K562 (cell line): ENCODE measurements around the gene OSGEPL1. TPM values are rescaled to one million over a fixed set of nuclear protein-coding genes. Genes with fewer than 3 reads are reported as not detected.
A peak's percentile ranks its signal among the peaks of the same experiment; 100 is the strongest.

Source experiments
- ATF3 ChIP-seq, 2 experiments: fragments of 450-650 bp in 1 of 2; sonication (generic) in 1 of 2; formaldehyde crosslinking in 1 of 2; IDR thresholded peaks in 1 of 2; conservative IDR thresholded peaks in 1 of 2; 2 replicates each; pipeline versions ENCODE4 v1.6.1 to v1.8.1; 2016 to 2023; ENCODE audit warnings: mild to moderate bottlenecking in 2 of 2, moderate library complexity in 2 of 2, inconsistent platforms in 1 of 2, missing genetic modification reagents in 1 of 2
- CREB1 ChIP-seq, 2 experiments: sonication (generic) in 1 of 2; formaldehyde crosslinking in 1 of 2; IDR thresholded peaks; 2 replicates each; pipeline versions ENCODE4 v1.6.1 to v1.8.0; 2012 to 2022; ENCODE audit warnings: inconsistent platforms in 1 of 2, mild to moderate bottlenecking in 1 of 2, missing genetic modification reagents in 1 of 2, moderate library complexity in 1 of 2
- EP400 ChIP-seq: fragments of 450-650 bp; IDR thresholded peaks from 2 replicates; pipeline ENCODE4 v1.6.1; 2017; ENCODE audit warnings: antibody characterized with exemption, mild to moderate bottlenecking, moderate library complexity
- HEY1 ChIP-seq: fragments of 250-450 bp; sonication (Bioruptor Pico); IDR thresholded peaks from 2 replicates; pipeline ENCODE4 v1.5.0; 2020; ENCODE audit warnings: mild to moderate bottlenecking, moderate library complexity, borderline replicate concordance
- HNRNPH1 ChIP-seq: fragments of 200-400 bp; formaldehyde crosslinking; optimal IDR thresholded peaks from 2 replicates; pipeline ENCODE3; 2017; ENCODE audit warnings: low read depth, mild to moderate bottlenecking, low read length, moderate library complexity
- NFIX ChIP-seq: fragments of 250-450 bp; sonication (Bioruptor Pico); IDR thresholded peaks from 2 replicates; pipeline ENCODE4 v1.4.0; 2020; ENCODE audit warnings: low read depth, mild to moderate bottlenecking, moderate library complexity
- NR1H2 ChIP-seq: sonication (generic); formaldehyde crosslinking; IDR thresholded peaks from 2 replicates; pipeline ENCODE4 v1.4.0; 2020; ENCODE audit warnings: mild to moderate bottlenecking, missing genetic modification reagents
- NR2C1 ChIP-seq, 2 experiments: fragments of 450-650 bp; IDR thresholded peaks; 2 replicates each; pipeline ENCODE4 v1.6.1; 2017; ENCODE audit warnings: mild to moderate bottlenecking in 2 of 2, antibody characterized with exemption in 1 of 2, inconsistent platforms in 1 of 2, missing compliant biosample characterization in 1 of 2, missing genetic modification characterization in 1 of 2
- NR3C1 ChIP-seq: sonication (generic); formaldehyde crosslinking; IDR thresholded peaks from 2 replicates; pipeline ENCODE4 v1.8.1; 2022; ENCODE audit warnings: missing genetic modification reagents
- RBM34 ChIP-seq: fragments of 200-400 bp; formaldehyde crosslinking; IDR thresholded peaks from 2 replicates; pipeline ENCODE4 v1.6.1; 2018; ENCODE audit warnings: low read length, borderline replicate concordance; ENCODE audit not compliant: insufficient read depth
- SREBF2 ChIP-seq: sonication (generic); formaldehyde crosslinking; IDR thresholded peaks from 2 replicates; pipeline ENCODE4 v1.4.0; 2020; ENCODE audit warnings: mild to moderate bottlenecking, missing genetic modification reagents
- TFAM ChIP-seq: fragments of 250-450 bp; sonication (Bioruptor Pico); conservative IDR thresholded peaks from 2 replicates; pipeline ENCODE4 v1.5.0; 2021; ENCODE audit warnings: mild to moderate bottlenecking, moderate library complexity
- XRCC5 ChIP-seq: fragments of 200-400 bp; formaldehyde crosslinking; IDR thresholded peaks from 2 replicates; pipeline ENCODE4 v1.6.1; 2017; ENCODE audit warnings: low read depth, mild to moderate bottlenecking, low read length
- ZNF121 ChIP-seq: sonication (generic); formaldehyde crosslinking; conservative IDR thresholded peaks from 2 replicates; pipeline ENCODE4 v1.8.0; 2022; ENCODE audit warnings: missing genetic modification reagents
- ZNF384 ChIP-seq: IDR thresholded peaks from 2 replicates; pipeline ENCODE4 v1.6.1; 2012; ENCODE audit warnings: low read depth, low read length, improper control_type of control experiment
- ZNF589 ChIP-seq: fragments of 200-800 bp; sonication (Bioruptor generic); IDR thresholded peaks from 2 replicates; pipeline ENCODE4 v1.6.1; 2016; ENCODE audit warnings: low read depth, missing genetic modification characterization, missing compliant biosample characterization
- polyA plus RNA-seq, 8 experiments: library from polyadenylated mRNA; depleted of rRNA in 4 of 8; stranded (reverse) in 5 of 8; unstranded in 3 of 8; fragments of >200 nt; fragmentation: Nextera tagmentation in 2 of 8; fragmentation: Illumina TruSeq in 1 of 8; extraction: Ambion mirVana in 2 of 8; extraction: Trizol in 1 of 8; gene quantifications; 2 replicates each; pipeline versions ENCODE4 v1.2.1 to v1.2.3, GENCODE V29; 2011 to 2014; ENCODE audit warnings: inconsistent platforms in 1 of 8, missing spikeins in 1 of 8
- total RNA-seq, 7 experiments: library from RNA; depleted of rRNA in 6 of 7; stranded (reverse); fragments of >200 nt in 6 of 7; fragmentation: Illumina TruSeq in 2 of 7; extraction: Trizol in 2 of 7; gene quantifications; 2 replicates each; pipeline versions ENCODE4 v1.2.1 to v1.2.3, GENCODE V29; 2011 to 2021; ENCODE audit warnings: low replicate concordance in 1 of 7
- TF ChIP-seq, protein P1 (sequence below): IDR thresholded peaks from 2 replicates; pipeline ENCODE4 v1.6.1; 2011; ENCODE audit warnings: borderline replicate concordance, low read depth, mild to moderate bottlenecking, moderate library complexity, low read length; ENCODE audit not compliant: insufficient read depth, poor library complexity, severe bottlenecking
- TF ChIP-seq, protein P2 (sequence below): fragments of 450-650 bp; IDR thresholded peaks from 2 replicates; pipeline ENCODE4 v1.6.1; 2018; ENCODE audit not compliant: partially characterized antibody
- TF ChIP-seq, protein P3 (sequence below): sonication (generic); formaldehyde crosslinking; IDR thresholded peaks from 2 replicates; pipeline ENCODE4 v1.8.1; 2023; ENCODE audit warnings: mild to moderate bottlenecking, missing genetic modification reagents

Gene OSGEPL1
- total and polyA plus RNA-seq, 9 of the 15 experiments (the other 6 are each of a cell fraction or from before 2014, with no cell fraction given), result 2.5 to 10.8 (median 6.5) TPM

- 0 out of 2 replicates have a peak, but pooled peaks have one; percentile 35 for TF ChIP-seq NR1H2 (CRISPR knock-in tag)
- peak; percentile 88 for TF ChIP-seq NR2C1 (IDR thresholded peaks at IDR 0.05)
- TF ChIP-seq NR2C1 (tag; IDR thresholded peaks at IDR 0.05), result peak; percentile 80
- no peak for TF ChIP-seq HNRNPH1
- no peak for TF ChIP-seq SREBF2 (CRISPR knock-in tag)
- TF ChIP-seq HEY1, result no peak
- no peak for TF ChIP-seq RBM34
- no peak for TF ChIP-seq ZNF384
- TF ChIP-seq NR3C1, result no peak
- no peak for TF ChIP-seq CREB1 (IDR thresholded peaks at IDR 0.05)
- no peak for TF ChIP-seq CREB1 (CRISPR knock-in tag; IDR thresholded peaks at IDR 0.05)
- TF ChIP-seq, protein P1, sequence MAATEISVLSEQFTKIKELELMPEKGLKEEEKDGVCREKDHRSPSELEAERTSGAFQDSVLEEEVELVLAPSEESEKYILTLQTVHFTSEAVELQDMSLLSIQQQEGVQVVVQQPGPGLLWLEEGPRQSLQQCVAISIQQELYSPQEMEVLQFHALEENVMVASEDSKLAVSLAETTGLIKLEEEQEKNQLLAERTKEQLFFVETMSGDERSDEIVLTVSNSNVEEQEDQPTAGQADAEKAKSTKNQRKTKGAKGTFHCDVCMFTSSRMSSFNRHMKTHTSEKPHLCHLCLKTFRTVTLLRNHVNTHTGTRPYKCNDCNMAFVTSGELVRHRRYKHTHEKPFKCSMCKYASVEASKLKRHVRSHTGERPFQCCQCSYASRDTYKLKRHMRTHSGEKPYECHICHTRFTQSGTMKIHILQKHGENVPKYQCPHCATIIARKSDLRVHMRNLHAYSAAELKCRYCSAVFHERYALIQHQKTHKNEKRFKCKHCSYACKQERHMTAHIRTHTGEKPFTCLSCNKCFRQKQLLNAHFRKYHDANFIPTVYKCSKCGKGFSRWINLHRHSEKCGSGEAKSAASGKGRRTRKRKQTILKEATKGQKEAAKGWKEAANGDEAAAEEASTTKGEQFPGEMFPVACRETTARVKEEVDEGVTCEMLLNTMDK, result no peak
- no peak for TF ChIP-seq EP400
- TF ChIP-seq ZNF589 (CRISPR knock-in tag), result 0 out of 2 replicates have a peak, but pooled peaks have one; percentile 42
- TF ChIP-seq NFIX (CRISPR knock-in tag), result no peak
- TF ChIP-seq, protein P2, sequence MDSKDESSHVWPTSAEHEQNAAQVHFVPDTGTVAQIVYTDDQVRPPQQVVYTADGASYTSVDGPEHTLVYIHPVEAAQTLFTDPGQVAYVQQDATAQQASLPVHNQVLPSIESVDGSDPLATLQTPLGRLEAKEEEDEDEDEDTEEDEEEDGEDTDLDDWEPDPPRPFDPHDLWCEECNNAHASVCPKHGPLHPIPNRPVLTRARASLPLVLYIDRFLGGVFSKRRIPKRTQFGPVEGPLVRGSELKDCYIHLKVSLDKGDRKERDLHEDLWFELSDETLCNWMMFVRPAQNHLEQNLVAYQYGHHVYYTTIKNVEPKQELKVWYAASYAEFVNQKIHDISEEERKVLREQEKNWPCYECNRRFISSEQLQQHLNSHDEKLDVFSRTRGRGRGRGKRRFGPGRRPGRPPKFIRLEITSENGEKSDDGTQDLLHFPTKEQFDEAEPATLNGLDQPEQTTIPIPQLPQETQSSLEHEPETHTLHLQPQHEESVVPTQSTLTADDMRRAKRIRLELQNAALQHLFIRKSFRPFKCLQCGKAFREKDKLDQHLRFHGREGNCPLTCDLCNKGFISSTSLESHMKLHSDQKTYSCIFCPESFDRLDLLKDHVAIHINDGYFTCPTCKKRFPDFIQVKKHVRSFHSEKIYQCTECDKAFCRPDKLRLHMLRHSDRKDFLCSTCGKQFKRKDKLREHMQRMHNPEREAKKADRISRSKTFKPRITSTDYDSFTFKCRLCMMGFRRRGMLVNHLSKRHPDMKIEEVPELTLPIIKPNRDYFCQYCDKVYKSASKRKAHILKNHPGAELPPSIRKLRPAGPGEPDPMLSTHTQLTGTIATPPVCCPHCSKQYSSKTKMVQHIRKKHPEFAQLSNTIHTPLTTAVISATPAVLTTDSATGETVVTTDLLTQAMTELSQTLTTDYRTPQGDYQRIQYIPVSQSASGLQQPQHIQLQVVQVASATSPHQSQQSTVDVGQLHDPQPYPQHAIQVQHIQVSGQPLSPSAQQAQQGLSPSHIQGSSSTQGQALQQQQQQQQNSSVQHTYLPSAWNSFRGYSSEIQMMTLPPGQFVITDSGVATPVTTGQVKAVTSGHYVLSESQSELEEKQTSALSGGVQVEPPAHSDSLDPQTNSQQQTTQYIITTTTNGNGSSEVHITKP, result no peak
- TF ChIP-seq XRCC5, result 0 out of 2 replicates have a peak, but pooled peaks have one; percentile 15
- TF ChIP-seq, protein P3, sequence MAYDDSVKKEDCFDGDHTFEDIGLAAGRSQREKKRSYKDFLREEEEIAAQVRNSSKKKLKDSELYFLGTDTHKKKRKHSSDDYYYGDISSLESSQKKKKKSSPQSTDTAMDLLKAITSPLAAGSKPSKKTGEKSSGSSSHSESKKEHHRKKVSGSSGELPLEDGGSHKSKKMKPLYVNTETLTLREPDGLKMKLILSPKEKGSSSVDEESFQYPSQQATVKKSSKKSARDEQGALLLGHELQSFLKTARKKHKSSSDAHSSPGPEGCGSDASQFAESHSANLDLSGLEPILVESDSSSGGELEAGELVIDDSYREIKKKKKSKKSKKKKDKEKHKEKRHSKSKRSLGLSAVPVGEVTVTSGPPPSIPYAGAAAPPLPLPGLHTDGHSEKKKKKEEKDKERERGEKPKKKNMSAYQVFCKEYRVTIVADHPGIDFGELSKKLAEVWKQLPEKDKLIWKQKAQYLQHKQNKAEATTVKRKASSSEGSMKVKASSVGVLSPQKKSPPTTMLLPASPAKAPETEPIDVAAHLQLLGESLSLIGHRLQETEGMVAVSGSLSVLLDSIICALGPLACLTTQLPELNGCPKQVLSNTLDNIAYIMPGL, result no peak
- TF ChIP-seq ZNF121 (CRISPR knock-in tag), result no peak
- no peak for TF ChIP-seq TFAM (CRISPR knock-in tag)
- 0 out of 2 replicates have a peak, but pooled peaks have one; percentile 10 for TF ChIP-seq ATF3 (IDR thresholded peaks at IDR 0.05)
- no peak for TF ChIP-seq ATF3 (CRISPR knock-in tag; conservative IDR thresholded peaks at IDR 0.05)
Measured at GRCh38 chr2:189783451-189783926, 20.9 kb upstream of the OSGEPL1 start (continued).
